ENCODE data around the gene DCX.
"Not testable (repeated sequence)": the region's sequence is repeated elsewhere in the genome, so short reads cannot be mapped to it uniquely, and the experiment has no call there.

DCX gene

GRCh38 chrX:111365770-111366325, 46.1 kb downstream of the DCX start:
- DNase-seq, result no peak

GRCh38 chrX:111363741-111364140, 48.3 kb downstream of the DCX start:
- DNase-seq, result no peak

- no peak for DNase-seq
These were observed 50.2 kb downstream of the DCX start for GRCh38 chrX:111361751-111362150.

DNA sequence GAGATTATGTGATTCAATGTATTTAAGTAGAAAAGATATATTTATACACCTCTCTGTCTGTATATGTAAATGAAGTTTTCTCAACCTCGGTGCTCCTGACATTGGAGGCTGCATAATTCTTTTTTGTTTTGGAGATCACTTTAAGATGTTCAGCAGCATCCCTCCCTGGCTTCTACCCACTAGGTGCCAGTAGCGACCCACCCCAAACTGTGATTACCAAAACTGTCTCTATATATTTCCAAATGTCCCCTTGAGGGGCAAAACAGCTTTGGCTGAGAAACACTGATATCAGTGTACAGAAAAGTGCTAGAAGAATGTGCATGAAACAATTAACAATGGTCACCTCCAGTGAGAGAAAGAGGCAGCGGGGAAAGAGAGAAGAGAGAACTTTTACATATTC, 51.2 kb downstream of the DCX start:
- DNase-seq, result no peak

DNA sequence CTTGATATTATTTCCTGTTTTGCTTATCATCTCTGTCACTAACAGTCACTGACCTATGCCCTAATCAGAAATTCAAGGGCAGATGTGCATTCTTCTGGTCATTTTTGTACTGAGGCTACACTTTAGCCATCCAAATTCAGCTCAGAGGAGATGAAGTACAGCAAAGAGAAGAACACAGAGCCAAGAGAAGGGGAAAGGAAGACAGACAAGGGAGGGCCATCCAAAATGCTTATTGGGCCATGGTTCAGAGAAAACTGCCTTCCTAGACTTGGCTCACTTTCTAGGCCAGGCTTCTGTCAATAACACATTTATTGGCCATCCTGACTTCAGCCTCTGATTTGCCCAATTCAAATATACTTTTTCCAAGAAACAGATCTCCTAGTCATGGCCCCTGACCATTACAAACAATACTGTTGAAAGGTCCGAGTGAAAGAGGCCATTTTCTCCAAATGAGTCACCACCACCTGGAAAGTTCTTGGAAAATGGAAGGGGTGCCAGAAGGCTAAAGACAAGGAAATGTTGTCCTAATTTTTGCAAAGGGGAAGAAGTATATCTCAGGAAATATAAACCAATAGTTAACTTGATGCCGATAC, 56.4 kb downstream of the DCX start:
- no peak for DNase-seq

GRCh38 chrX:111354496-111354895, 57.5 kb downstream of the DCX start:
- no peak for DNase-seq

DNA sequence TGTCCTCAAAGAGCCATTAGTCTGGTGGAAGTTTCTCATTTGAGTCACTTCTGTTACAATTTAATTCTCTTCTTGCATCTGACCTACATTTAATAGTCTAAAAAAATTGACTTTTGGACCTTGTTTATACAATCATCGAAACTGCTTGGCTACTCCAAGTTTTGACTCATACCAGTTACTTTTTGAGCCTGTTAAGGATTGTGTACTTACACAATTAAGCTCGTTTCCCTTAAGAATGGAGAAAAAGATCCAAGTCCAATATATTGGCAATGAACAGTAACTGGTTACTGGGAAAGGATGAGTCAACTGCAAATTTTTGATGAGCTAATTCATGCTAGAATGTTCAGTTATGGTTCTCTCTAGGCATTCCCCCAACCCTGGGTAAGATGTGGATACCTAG, 58.2 kb downstream of the DCX start:
- DNase-seq, result no peak

- no peak for DNase-seq
These were observed 59.6 kb downstream of the DCX start for GRCh38 chrX:111352424-111352823.

- no peak for DNase-seq
These were observed 62.1 kb downstream of the DCX start for GRCh38 chrX:111349934-111350333.

- no peak for DNase-seq
These were observed 62.9 kb downstream of the DCX start for GRCh38 chrX:111349101-111349500.

GRCh38 chrX:111348429-111348828, 63.6 kb downstream of the DCX start:
- DNase-seq, result no peak

DNA sequence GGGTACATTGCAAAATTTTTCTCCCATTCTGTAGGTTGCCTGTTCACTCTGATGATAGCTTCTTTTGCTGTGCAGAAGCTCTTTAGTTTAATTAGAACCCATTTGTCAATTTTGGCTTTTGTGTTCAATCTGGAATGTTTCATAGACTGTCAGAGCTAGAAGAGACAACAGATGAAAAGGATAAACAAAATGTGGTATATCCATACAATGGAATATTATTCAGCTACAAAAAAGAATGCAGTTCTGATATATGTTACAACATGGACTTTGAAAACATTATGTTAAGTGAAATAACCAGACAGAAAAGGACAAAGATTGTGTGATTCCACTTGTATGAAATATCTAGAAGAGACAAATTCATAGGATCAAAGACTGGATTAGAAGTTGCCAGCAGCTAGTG, 65.8 kb downstream of the DCX start:
- DNase-seq, result not testable (repeated sequence)

DNA sequence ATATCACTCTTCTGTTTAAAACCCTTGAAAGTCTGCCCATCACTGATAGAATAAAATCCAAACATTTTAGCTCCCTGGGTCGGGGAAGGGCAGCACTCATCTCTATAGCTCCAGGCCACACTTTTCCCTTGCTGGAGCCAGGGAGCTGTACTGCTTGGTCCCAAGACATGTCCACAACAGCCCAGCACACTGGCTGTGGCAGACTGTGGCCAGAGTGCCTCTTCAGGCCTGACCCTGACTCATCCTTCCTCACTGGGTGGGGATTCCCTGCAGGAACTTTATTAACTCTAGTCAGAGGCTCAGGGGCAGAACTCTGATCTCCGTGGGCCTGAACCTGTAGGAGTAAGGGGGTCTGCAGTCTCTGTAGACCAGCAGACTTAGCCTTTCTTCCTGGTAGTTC, 71.9 kb downstream of the DCX start:
- DNase-seq, result no peak

- no peak for DNase-seq
These were observed 72.8 kb downstream of the DCX start for GRCh38 chrX:111339212-111339611.

GRCh38 chrX:111338095-111338698, 73.8 kb downstream of the DCX start:
- DNase-seq, result no peak

- no peak for DNase-seq
These were observed 74.8 kb downstream of the DCX start for GRCh38 chrX:111337067-111337637.

- DNase-seq, result no peak
These were observed 75.9 kb downstream of the DCX start for GRCh38 chrX:111336141-111336540.

DNA sequence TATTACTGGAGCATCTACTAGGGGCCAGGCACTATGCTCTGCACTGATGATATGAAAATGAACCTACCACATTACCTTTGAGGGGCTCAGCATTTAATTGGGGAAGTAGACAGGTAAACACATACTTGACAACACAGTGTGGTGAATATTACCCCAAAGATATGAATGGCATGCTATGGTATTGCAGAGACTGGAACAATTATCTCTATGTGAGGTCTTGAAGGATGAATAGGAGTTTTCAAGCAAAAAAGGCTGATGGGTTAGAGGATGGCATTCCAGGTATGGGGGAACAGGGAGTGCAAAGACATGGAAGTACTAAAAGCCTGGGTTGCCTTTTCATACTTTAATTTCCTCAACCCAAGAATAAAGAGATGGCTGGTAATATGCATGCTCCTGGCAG, 82.6 kb downstream of the DCX start:
- DNase-seq, result no peak

DNA sequence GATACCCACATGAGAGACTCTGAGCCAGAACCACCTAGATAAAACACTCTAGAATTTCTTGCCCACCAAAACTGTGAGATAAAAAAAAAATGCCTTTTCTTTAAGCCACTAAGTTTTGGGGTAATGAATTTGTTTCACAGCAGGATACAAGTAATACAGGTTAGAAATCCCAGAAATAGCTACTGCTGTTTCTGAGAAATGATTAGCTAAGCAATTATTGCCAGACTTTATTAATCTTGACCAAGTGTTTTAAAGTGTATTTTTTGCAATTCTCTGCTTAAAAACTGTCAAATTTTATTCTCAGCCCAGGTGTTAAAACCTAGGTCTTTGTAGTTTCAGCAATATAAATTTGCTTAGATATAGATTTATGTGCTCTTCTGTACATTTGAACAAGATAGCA, 83.1 kb downstream of the DCX start:
- no peak for DNase-seq

DNA sequence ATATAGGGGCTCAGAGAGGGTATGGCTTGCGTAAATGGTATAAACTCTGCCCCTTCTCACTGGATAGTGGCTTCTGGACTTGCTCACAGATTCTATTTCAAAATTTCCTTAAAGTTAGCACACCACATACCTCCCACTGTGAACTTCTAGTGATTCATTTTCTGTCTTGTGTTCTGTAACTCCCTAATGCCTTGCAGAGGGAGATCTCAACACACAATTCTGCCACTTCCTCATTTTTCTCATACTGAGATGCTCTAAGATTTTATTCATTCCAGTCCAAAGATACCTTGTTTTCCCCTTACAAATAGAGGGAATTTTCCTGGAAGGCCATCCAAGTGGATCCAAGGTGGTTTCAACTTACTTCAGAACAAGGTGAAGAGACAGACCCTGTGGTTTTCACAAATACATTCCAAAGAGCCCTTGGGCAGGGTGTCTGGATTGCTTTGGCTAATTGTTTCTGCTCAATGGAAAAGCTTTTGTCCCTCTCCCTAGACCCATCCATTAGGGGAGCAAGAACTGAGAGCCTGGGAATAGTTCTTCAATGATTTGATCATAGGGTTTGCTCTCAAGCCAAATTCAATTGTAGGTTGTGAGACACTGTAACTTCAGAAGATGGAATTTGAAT, 89.6 kb downstream of the DCX start:
- DNase-seq, result no peak

GRCh38 chrX:111319451-111319850, 92.5 kb downstream of the DCX start:
- no peak for DNase-seq

GRCh38 chrX:111318901-111319300, 93.1 kb downstream of the DCX start:
- DNase-seq, result no peak

GRCh38 chrX:111309083-111309482, 102.9 kb downstream of the DCX start:
- DNase-seq, result no peak

DNA sequence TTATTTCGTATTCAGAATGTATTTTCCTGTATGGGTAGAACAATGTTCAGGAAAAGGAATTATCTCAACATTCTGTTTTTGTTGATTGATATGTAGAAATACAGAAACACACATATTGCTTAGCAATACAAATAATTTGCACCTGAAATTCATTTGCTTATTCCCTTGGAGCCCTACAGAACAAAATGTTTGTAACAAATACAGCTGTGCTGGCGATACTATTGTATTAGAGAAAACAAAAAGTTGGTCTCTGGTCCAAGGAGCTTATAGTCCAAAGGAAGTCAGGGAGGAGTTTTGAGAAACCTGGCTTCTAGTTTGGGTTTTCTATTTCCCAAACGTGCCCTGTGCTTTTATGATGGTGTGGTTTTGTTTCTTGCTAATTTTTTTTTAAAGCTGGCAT, 104.0 kb downstream of the DCX start:
- DNase-seq, result no peak

Data from stimulated activated naive CD4-positive, alpha-beta T cell (primary cell).